Measurements from ENCODE around the gene ADAMTS6.

The ADAMTS6 gene

DNA sequence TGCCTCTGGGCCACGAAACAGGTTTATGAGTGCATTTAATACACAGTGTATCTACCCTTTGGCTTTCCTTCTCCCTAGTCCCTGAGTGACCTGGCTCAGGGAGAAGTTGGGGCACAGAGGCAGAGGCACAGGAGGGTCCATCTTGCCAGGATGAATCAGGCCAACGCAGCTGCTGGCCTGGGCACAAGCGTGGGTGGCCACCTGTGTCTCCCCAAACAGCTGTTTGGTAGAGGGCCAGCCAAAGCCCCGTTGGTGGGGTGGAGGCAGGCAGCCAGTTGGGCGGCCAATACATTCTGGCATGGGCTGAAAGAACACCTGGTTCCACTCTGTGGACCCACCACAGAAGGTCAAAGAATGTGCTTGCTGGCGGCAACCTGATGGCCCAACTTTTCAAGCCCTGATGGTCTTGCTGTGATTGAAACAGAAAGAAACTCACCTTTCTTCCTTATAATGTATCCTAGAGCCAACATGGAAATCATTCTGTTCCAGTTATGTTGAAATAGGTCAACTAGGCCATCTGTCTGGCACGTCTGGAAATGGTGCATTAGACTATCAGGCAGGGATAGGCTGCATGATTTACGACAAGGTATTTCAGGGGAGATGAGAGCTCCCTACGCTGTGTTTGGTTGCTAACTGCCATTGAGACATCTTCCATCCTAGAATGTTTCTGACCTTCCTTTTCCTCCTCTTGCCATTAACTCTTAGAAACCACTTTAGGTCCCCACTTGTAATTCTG, 337.4 kb downstream of the ADAMTS6 start:
- no peak for DNase-seq (ENCODE audit: low read depth)

DNA sequence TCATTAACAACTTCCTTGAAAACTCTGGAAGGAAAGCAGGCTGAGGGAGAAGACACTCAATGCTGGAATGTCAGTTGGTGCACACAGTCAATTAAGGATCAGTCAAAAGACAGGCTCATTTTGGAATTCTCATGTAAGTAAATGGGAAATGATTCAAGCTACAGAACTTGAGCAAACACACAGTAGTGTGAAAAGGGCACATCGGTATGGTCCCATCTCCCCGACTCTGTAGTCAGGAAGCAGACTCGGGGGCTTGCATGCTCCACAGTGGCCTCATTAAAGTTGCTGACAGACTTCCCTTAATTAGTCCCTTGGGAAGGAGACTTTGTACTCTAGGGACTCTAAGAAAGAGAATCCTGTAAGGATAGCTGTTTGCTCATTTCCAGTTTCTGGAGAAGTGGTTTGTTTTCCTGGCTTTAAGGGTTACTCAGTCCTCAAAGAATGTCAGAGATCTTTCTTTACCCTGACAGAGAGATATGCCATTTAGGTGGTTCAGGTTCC, 339.2 kb downstream of the ADAMTS6 start:
- DNase-seq (ENCODE audit: low read depth), result no peak

- no peak for DNase-seq (ENCODE audit: low read depth)
These were observed 339.7 kb downstream of the ADAMTS6 start for GRCh38 chr5:65142016-65142415.

GRCh38 chr5:65141493-65141892, 340.2 kb downstream of the ADAMTS6 start:
- no peak for DNase-seq (ENCODE audit: low read depth)

GRCh38 chr5:65137631-65138030, 344.1 kb downstream of the ADAMTS6 start:
- DNase-seq (ENCODE audit: low read depth), result no peak

DNA sequence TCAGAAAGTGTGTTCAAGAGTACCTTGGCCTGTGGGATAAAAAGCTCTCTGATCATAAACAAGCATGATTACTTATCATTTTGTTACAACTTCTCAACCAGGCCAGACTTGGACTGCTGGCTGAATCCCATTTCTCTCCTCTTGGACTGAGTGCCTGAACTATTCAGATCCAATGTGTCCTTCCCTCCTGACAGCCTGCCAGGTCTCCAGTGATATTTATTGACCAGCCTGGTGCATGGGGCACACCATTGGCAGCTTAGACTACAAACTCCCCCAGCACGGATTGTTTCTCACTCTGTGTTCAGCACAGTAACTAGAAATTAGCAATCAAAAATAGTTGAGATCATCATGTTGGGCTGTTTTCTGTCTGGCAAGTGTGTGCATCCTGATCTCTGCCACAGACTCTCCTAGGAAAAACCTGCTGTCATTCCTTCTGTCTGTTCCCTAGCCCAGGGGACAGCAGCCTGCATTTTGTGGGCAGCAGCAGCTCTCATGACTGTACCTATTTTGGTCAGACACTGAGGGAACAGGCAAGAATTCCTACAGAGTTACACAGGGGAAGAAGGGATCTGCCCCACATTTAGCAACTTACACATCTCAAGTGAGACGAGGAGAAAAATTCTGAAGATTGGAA, 348.1 kb downstream of the ADAMTS6 start:
- DNase-seq (ENCODE audit: low read depth), result no peak

GRCh38 chr5:65132386-65132785, 349.3 kb downstream of the ADAMTS6 start:
- no peak for DNase-seq (ENCODE audit: low read depth)

DNA sequence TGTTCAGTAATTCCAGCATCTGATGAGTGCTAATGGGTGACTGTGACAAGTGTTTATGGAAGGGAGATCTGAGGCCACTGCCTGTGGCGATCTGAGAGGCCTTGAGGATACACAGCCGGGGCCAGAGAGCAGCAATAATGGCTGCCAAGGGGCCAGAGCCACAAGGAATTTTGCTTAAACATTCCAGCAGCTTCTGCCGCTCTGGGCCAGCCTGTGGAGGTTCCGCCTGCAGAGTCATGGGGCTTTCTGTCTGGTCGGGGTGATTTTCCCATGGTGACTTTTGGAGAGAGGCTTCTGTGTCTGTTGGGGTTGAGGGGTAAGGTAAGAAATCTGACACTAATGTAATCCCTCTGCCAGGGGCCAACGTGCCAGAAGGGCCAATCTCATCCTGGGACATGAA, 353.5 kb downstream of the ADAMTS6 start:
- no peak for DNase-seq (ENCODE audit: low read depth)

DNA sequence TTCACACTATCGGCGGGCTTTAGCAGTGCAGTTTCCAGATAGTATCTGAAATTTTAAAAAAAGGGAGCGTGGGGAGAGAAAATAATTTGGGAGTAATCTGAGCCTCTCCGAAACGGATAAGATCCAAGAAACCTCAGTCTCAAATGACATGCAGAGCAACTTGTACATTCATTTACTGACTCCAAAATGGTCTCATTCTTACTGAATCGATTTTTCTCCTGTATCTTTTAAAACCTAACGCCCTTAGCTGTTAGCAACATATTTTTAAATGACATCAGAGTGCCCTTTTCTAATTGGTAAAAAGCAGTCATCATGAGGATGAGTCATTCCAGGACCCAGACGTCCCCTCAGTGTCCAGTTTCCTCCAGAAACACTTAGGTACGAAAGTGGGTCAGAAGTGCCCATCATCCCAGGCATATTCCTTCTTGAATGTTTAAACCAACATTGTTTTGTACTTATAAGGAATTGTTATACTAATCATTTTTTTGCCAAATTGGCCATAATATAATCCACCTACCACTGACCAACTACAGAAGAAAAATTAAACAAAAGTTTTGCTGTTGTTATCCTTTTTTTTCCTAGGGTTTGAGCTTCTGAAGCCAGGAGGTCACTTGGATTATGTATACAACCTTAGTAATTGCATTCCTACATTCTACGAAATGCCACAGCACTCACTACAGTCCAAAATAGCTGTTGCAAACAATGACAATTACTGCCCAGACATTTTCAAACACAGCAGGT, 354.4 kb downstream of the ADAMTS6 start:
- DNase-seq (ENCODE audit: low read depth), result no peak

- DNase-seq (ENCODE audit: low read depth), result no peak
These were observed 355.1 kb downstream of the ADAMTS6 start for GRCh38 chr5:65126542-65127069.

- DNase-seq (ENCODE audit: low read depth), result no peak
These were observed 355.9 kb downstream of the ADAMTS6 start for GRCh38 chr5:65125591-65126541.

- DNase-seq (ENCODE audit: low read depth), result no peak
These were observed 359.8 kb downstream of the ADAMTS6 start for GRCh38 chr5:65121880-65122436.

DNA sequence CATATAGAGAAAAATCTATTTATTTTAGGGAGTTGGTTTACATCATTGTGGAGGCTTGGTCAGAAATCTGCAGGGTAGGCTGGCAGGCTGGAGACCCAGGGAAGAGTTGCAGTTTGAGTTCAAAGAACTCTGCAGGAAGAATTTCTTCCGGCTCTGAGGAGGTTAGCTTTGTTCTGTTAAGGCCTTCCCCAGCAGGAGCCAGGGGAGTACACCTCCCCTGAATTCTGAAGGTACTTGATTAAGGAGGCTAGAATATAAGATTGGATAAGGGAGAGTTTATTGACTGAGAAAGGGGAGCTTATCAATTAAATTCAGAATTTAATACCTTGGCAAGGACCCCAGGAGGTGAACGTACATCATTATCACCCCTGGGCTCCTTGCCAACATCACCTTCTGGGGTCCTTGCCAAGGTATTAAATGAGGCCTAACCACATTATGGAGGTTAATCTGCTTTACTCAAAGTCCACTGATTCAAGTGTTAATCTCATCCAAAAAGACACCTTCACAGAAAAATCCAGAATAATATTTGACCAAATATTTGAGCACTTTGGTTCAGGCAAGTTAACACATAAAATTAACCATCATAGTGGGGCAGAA, 361.3 kb downstream of the ADAMTS6 start:
- no peak for DNase-seq (ENCODE audit: low read depth)

- DNase-seq (ENCODE audit: low read depth), result no peak
These were observed 364.2 kb downstream of the ADAMTS6 start for GRCh38 chr5:65117525-65117924.

GRCh38 chr5:65113771-65114170, 367.9 kb downstream of the ADAMTS6 start:
- DNase-seq (ENCODE audit: low read depth), result no peak

- DNase-seq (ENCODE audit: low read depth), result no peak
These were observed 369.6 kb downstream of the ADAMTS6 start for GRCh38 chr5:65111961-65112658.

DNA sequence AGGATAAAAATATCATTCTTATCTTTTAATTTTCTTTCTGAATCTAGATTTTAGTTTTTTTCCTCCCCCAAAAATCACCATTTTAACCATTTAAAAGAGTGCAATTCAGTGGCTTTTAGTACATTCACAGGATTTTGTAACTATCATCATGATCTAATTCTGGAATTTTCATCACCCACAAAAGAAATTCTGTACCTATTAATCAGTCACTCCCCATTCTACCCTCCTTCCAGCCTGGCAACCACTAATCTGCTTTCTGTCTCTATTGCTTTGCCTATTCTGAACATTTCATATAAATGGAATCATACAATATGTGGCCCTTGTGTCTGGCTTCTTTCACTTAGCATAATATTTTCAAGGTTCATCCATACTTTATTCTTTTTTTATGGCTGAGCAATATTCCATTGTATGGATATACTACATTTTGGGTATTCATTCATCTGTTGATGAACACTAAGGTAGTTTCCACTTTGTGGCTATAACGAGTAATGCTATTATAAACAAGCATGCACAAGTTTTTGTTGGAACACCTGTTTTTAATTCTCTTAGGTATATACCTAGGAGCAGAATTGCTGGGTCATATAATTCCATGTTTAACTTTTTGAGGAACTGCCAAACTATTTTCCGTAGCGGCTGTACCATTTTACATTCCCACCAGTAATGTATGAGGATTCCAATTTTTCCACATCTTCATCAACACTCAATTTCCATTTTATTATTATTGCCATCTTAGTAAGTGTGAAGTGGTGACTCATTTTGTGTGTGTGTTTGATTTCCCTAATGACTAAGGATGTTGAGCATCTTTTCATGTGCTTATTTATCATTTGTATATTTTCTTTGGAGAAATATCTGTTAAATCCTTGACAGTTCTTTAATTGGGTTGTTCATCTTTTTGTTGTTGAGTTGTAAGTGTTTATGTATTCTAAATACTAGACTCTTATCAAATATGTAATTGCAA, 372.7 kb downstream of the ADAMTS6 start:
- DNase-seq (ENCODE audit: low read depth), result no peak

GRCh38 chr5:65105301-65105700, 376.4 kb downstream of the ADAMTS6 start:
- DNase-seq (ENCODE audit: low read depth), result no peak

DNA sequence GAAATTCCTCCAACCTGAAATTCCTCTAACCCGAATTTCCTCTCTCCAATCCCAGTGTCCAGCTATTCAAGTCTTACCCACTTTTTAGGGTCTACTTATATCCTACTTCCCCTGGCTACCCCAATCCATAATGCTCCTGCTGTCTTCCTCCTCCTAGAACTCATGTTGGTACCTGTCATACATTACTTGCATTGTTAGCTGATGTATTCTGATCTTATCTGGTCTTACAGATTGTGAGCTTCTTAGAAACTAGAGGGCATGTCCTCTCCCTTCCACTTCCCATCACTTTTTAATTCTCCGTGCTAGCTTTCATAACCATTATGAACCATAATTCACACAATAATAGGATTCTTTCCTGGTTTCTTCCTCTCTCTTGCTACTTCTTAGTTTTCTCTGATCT, 376.9 kb downstream of the ADAMTS6 start:
- DNase-seq (ENCODE audit: low read depth), result no peak
